SJSA1 (cell line): ENCODE results near the gene PRRC1. TPM values are rescaled to one million over a fixed set of nuclear protein-coding genes. Genes with fewer than 3 reads are reported as not detected.

ENCODE experiments used
- DNase-seq, 2 experiments: peaks; one replicate each; pipeline ENCODE4 v3.0.0-alpha.2; 2015 to 2020; ENCODE audit warnings: low spot score in 2 of 2, low read depth in 1 of 2
- H3K27ac ChIP-seq: fragments of 250-450 bp; sonication (Bioruptor Pico); 2 replicates; pipeline ENCODE4 v1.5.1; 2020; ENCODE audit warnings: mild to moderate bottlenecking, moderate library complexity
- H3K27me3 ChIP-seq: fragments of 250-450 bp; sonication (Bioruptor Pico); replicated peaks from 2 replicates; pipeline ENCODE4 v1.5.1; 2020; ENCODE audit warnings: mild to moderate bottlenecking, moderate library complexity
- H3K36me3 ChIP-seq: fragments of 250-450 bp; sonication (Bioruptor Pico); 2 replicates; pipeline ENCODE4 v1.5.1; 2020; ENCODE audit warnings: mild to moderate bottlenecking
- H3K4me1 ChIP-seq: fragments of 250-450 bp; sonication (Bioruptor Pico); replicated peaks from 2 replicates; pipeline ENCODE4 v1.6.1; 2021; ENCODE audit warnings: mild to moderate bottlenecking
- H3K4me3 ChIP-seq: fragments of 250-450 bp; sonication (Bioruptor Pico); 2 replicates; pipeline ENCODE4 v1.5.1; 2020; ENCODE audit warnings: mild to moderate bottlenecking
- H3K9me3 ChIP-seq: fragments of 250-450 bp; sonication (Bioruptor Pico); replicated peaks from 2 replicates; pipeline ENCODE4 v1.5.1; 2020; ENCODE audit warnings: mild to moderate bottlenecking
- total RNA-seq: library from RNA; depleted of rRNA; stranded (reverse); fragments of >200 nt; shearing (Covaris generic); gene quantifications from 2 replicates; pipeline ENCODE4 v1.2.3, GENCODE V29; 2014

PRRC1 gene
- total RNA-seq, 1 experiment from 2014 or later, result 63.3 TPM

DNA sequence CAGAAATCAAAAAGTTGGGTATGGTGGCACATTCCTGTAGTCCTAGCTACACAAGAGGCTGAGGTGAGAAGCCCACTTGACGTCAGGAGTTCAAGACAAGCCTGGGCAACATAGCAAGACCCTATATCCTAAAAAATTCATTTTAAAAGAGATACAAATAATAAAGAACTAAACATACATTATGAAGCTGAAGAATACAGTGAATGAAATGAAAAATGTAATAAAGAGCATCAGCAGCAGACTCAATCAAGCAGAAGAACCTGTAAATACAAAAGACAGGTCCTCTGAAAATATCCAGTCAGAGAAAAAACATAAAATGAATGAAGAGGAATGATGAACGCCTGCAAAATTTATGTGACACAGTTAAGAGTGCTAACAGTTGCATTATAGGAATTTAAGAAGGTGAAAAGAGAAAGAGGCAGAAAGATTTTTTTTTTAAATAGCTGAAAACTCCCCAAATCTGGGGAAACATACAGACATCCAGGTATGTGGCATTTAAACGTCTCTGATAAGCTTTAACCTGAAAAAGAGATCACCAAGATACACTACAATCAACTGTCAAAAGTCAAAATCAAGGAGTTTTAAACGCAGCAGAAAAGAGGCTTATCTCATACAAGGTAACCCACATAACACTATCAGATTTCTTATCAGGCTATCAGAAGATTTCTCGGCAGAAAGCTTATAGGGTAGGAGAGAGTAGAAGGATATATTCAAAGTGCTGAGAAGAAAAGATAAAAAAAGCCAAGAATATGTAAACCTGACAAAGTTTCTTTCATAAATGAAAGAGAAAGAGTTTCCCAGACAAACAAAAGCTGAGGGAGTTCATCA lies 57.6 kb downstream of the PRRC1 start:
- H3K4me3 ChIP-seq, result no peak overlapping the region
- no peaks in the 10 kb centered on the region for H3K36me3 ChIP-seq
- H3K9me3 ChIP-seq, result no peaks in the 10 kb centered on the region
- no peaks in the 10 kb centered on the region for H3K4me1 ChIP-seq
- H3K27me3 ChIP-seq, result 0 out of 2 replicates have a peak, but pooled peaks cover 3% of the 10 kb centered on the region
- DNase-seq, result no peak
- no peak overlapping the region for H3K27ac ChIP-seq

DNA sequence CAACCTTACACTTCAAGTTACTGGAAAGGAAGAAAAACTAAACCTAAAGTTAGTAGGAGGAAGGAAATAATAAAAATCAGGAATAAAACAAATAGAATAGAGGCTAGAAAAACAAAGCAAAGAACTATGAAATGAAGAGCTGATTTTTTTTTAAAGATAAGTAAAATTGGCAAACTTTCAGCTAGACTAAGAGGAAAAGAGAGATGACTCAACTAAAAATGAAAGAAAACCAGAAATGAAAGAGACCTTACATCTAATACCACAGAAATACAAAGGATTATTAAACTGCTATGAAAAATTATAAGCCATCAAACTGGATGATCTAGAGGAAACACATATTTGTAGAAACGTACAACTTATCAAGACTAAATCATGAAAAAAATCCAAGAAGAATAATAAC lies 60.0 kb downstream of the PRRC1 start:
- H3K36me3 ChIP-seq, result no peaks in the 10 kb centered on the region
- DNase-seq, result no peak
- H3K4me1 ChIP-seq, result no peaks in the 10 kb centered on the region
- H3K9me3 ChIP-seq, result no peaks in the 10 kb centered on the region
- no peak overlapping the region for H3K4me3 ChIP-seq
- no peaks in the 10 kb centered on the region for H3K27me3 ChIP-seq
- no peak overlapping the region for H3K27ac ChIP-seq

DNA sequence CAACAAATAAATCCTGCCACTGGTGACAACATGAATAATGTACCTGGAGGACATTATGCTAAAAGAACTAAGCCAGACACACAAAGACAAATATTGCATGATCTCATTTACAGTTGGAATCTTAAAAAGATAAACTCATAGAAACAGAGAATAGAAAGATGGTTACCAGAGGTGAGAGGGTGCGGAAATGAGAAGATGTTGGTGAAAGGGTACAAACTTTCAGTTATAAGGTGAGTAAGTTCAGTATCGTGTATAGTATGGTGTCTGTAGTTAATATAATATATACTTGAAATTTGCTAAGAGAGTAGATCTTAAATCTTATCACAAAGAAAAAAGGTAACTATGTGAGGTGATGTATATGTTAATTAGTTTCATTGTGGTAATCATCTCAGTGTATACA lies 63.3 kb downstream of the PRRC1 start:
- no peak for DNase-seq
- H3K4me3 ChIP-seq, result no peak overlapping the region
- H3K27ac ChIP-seq, result no peak overlapping the region
- H3K9me3 ChIP-seq, result no peaks in the 10 kb centered on the region
- H3K27me3 ChIP-seq, result no peaks in the 10 kb centered on the region
- H3K36me3 ChIP-seq, result no peaks in the 10 kb centered on the region
- no peaks in the 10 kb centered on the region for H3K4me1 ChIP-seq

DNA sequence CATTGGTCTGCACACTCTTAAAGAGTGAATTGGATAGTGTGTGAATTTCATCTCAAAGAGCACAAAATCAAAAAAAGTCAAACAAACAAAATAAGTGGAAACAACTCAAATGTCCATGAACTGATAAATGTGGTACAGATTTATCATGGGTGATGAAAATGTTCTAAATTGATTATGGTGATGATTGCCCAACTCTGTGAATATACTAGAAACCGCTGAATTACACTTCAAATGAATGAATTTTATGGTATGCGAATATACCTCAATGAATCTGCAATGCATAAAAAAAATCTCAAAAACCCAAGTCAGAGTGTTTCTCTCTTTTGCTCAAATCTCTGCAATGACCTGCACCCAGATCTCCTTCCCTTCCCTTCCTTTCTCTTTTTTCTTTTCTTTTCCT lies 64.0 kb downstream of the PRRC1 start:
- Histone ChIP-seq H3K27me3 (no peaks in the 10 kb centered on the region), H3K9me3 (no peaks in the 10 kb centered on the region), H3K27ac (no peak overlapping the region), H3K4me3 (no peak overlapping the region), H3K4me1 (no peaks in the 10 kb centered on the region), H3K36me3 (no peaks in the 10 kb centered on the region)
- DNase-seq, result no peak

DNA sequence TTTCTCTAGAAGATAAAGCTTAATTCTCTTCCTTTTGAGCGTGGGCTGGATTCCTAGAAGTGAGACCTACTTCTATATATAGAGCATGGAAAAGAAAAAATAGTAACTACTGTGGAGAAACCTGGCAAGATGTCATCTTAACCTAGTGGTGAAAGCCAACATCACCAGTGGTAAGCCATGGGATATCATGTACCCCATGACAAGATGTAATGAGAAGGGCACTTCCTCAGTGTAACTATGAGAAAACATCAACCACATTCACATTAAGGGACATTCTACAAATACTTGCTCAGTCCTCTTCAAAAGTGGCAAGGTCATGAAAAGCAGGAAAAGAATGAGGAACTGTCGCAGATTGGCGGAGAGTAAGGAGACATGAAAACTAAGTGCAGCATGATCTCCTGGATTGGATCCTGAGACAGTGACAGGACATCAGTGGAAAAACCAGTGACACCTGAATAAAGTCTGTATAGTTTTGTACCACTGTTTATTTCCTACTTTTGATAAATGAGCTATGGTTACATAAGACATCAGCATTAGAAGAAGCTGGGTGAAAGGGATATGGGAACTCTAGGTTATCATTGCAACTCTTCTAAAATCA lies 65.4 kb downstream of the PRRC1 start:
- Histone ChIP-seq H3K4me3 (no peak overlapping the region), H3K4me1 (no peaks in the 10 kb centered on the region), H3K9me3 (no peaks in the 10 kb centered on the region), H3K27me3 (no peaks in the 10 kb centered on the region), H3K36me3 (no peaks in the 10 kb centered on the region), H3K27ac (no peak overlapping the region)
- DNase-seq, result no peak

DNA sequence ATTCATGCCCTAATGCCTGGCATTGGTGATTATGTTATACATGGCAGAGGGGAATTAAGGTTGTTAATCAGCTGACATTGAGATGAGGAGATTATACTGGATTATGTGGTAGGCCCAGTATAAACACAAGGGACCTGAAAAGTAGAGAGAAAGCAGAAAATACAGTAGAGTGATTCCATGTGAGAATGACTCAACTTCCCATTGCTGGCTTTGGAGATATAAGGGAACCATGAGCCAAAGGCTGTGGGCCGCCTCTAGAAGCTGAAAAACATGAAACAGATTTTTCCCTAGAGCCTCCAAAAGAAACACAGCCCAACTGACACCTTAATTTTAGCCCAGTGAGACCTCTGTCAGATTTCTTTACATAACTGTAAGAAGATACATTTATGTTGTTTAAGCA lies 66.4 kb downstream of the PRRC1 start:
- no peak for DNase-seq
- Histone ChIP-seq H3K4me1 (no peaks in the 10 kb centered on the region), H3K27ac (no peak overlapping the region), H3K9me3 (no peaks in the 10 kb centered on the region), H3K27me3 (no peaks in the 10 kb centered on the region), H3K36me3 (no peaks in the 10 kb centered on the region), H3K4me3 (no peak overlapping the region)

DNA sequence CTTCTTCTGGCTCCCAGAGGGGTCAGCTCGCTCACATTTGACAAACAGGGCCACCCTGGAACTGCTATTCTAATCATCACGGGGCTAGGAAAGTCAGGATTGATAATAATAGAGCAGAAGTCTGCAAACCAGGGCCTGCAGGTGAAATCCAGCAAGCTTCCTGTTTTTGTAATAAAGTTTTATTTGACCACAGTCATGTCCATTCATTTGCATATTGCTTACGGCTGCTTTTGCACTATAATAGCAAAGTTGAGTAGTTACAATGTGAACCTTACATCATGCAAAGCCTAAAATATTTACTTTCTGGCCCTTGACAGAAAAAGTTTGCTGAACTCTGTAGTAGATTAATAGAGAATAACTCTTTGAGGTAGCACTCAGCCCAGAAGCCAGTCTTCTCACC lies 68.2 kb downstream of the PRRC1 start:
- no peak for DNase-seq
- H3K27me3 ChIP-seq, result no peaks in the 10 kb centered on the region; the same call in 1 of the 2 replicates

DNA sequence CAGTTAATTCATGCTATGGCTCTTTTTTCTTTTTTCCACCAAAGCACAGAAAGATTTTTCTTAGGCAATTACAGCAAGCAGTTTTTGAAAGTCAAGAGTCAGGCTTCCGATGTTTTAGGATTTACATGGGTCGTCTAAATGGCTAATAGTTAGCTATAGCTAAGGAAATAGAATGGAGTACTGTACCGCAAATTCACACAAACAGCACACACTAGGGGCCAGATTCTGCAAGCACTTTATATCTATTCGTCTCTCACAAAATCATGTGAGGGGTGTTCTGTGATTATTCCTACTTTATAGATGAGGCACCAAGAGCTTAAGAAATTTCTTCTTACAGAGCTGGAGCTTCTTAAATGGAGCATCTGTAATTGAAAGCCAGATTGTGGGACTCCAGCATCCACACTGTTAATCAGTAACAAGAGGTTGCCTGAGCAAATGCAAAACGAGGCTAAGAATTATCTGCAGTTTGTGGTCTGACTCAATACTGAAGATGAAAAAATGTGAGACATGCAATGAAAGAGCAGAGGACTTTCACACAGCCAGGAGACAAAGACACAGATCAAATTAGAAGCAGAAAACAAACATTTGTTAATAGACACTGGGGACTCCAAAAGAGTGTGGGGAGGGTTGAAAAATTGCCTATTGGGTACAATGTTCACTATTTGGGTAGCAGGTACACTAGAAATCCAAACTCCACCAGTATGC lies 68.8 kb downstream of the PRRC1 start:
- Histone ChIP-seq H3K9me3 (no peaks in the 10 kb centered on the region), H3K27ac (no peak overlapping the region), H3K27me3 (no peaks in the 10 kb centered on the region; the same call in 1 of the 2 replicates), H3K4me1 (no peaks in the 10 kb centered on the region), H3K4me3 (no peak overlapping the region), H3K36me3 (no peaks in the 10 kb centered on the region)
- DNase-seq, result no peak

More for the DNA sequence above, 68.2 kb downstream of the PRRC1 start:
- Histone ChIP-seq H3K36me3 (no peaks in the 10 kb centered on the region), H3K4me3 (no peak overlapping the region), H3K27ac (no peak overlapping the region), H3K9me3 (no peaks in the 10 kb centered on the region), H3K4me1 (no peaks in the 10 kb centered on the region)

DNA sequence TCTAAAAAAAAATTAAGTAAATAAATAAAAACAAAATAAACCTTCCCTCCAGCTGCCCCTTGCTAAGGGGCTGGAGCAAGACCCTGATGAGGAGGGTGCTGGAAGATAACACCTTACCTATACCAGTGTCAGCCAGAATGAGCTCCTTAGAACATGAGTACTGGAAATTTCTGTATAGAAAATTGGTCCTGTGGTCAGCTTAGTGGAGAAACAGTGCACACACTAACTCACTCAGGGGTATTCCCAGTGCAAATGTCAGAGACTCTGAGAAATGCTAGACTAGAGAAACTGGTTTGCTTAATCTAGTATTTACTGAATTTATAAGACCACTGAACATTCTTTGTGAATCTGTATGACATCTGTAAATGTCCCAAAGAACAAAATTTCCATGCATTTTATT lies 69.4 kb downstream of the PRRC1 start:
- Histone ChIP-seq H3K4me3 (no peak overlapping the region), H3K9me3 (no peaks in the 10 kb centered on the region), H3K4me1 (no peaks in the 10 kb centered on the region), H3K36me3 (no peaks in the 10 kb centered on the region), H3K27ac (no peak overlapping the region), H3K27me3 (no peaks in the 10 kb centered on the region; the same call in 1 of the 2 replicates)
- no peak for DNase-seq

DNA sequence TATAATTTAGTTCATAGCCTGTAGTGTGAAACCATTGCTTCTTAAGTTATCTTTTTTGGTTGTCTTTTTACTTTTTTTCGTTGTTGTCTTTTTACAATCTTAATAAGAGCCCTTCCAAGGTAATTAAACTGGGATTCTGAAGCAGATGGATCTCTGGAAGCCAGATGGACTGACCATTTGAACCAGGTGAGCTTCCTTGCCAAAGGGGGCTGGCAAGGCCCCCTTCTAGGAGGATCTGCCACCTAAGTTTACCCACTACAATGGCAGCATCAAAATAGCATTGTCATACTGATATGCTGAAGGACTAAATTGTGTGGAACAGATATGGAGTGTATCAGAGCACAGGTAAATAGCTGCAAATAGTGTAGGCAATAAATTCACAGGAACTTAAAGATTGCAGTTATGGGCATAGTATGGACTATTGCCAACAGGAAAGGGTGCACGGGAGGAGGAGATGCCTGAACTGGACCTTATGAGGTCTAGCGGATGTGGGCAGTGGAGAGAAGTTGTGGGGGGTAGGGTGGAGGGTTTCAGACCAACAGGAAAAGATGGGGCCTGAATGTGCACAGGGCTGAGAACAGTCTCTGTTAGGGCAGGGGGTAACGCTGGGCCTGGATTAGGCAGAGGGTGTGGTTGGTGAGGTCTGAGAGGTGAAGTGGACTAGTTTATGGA lies 69.9 kb downstream of the PRRC1 start:
- no peak overlapping the region for H3K27ac ChIP-seq
- DNase-seq, result no peak

DNA sequence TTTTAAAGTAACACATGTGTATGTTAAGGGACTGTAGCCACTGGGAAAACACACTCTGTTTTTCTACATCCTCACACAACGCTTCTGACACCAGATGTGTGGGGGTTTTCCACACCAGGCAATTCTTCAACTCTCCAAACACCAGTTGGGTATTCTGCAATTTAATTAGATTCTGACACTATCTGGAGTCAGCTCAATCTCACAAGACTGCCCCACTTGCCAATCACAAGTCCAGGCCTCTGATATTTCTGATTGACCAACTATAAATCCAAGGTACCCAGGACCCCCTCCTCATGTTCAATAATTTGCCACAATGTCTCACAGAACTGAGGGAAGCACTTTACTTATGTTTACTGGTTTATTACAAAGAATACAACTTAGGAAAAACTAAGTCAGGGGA lies 70.9 kb downstream of the PRRC1 start:
- Histone ChIP-seq H3K9me3 (no peaks in the 10 kb centered on the region), H3K27ac (no peak overlapping the region), H3K36me3 (no peaks in the 10 kb centered on the region), H3K4me3 (no peak overlapping the region), H3K4me1 (no peaks in the 10 kb centered on the region), H3K27me3 (no peaks in the 10 kb centered on the region; the same call in 1 of the 2 replicates)
- DNase-seq, result no peak

More for the DNA sequence above, 69.9 kb downstream of the PRRC1 start:
- Histone ChIP-seq H3K27me3 (no peaks in the 10 kb centered on the region; the same call in 1 of the 2 replicates), H3K4me3 (no peak overlapping the region), H3K4me1 (no peaks in the 10 kb centered on the region), H3K9me3 (no peaks in the 10 kb centered on the region), H3K36me3 (no peaks in the 10 kb centered on the region)

DNA sequence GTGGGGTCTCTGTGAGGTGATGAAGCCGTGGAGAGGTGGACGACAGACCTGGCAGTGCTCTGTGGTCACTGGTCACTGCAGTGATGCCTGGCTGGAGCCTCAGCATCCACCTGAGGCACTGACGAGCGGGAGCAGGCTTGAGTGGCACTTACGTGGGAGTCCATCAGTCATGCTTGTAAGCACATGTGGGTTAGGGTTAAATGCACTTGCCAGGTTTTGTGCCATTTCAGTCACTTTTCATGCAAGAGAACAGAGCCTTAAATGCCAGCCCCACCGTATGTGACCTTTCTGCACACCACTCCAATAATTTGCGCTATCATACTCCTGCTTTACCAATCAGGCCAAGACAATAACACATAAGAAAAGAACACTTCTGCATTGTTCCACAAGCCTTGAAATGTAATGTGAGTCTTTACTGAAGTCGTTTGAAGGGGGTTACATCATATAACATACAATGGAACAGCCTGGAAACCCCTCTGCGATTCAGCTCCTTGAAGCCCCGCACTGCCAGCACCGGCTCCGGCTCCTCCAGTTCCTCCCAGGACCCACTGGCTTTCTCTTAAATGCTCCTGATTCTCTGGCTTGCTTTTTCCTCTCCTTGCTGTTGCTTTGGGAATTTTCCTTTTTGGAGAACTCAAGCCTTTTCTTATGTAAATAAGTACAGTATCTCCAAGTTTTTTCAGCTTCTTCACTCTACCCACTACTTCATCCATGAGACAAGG lies 72.0 kb downstream of the PRRC1 start:
- Histone ChIP-seq H3K27ac (no peak overlapping the region), H3K9me3 (no peaks in the 10 kb centered on the region), H3K36me3 (no peaks in the 10 kb centered on the region), H3K27me3 (no peaks in the 10 kb centered on the region; the same call in 1 of the 2 replicates), H3K4me3 (no peak overlapping the region), H3K4me1 (no peaks in the 10 kb centered on the region)
- no peak for DNase-seq

DNA sequence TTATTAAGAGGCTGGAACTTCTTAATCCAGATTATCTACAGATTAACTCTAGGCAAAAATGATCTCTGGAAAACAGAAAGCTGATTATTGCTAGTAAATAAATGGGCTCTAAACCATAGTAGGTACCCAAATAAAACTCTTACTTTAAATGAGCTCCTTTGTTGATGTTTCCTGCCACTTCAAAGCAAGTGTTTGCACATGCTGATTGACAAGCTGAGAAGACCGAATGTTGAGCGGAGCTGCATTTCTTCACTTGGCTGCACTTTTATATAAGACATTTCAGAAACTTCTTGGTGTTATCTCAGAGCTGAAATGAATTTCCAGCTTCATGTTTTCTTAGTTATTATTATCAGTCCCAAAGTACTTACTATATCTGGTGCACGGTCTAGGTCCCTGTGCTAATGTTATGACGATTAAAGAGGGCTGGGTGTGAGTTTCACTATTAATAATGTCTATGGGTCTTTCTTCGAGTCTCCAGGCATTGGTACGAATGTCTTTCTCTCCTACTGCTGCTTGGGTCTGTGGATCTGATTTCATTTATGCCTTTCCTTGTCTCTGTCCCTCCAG lies 72.8 kb downstream of the PRRC1 start:
- no peak overlapping the region for H3K27ac ChIP-seq
- no peaks in the 10 kb centered on the region; the same call in 1 of the 2 replicates for H3K27me3 ChIP-seq
- H3K4me1 ChIP-seq, result no peaks in the 10 kb centered on the region
- H3K9me3 ChIP-seq, result no peaks in the 10 kb centered on the region
- H3K4me3 ChIP-seq, result no peak overlapping the region
- no peak for DNase-seq
- no peaks in the 10 kb centered on the region for H3K36me3 ChIP-seq
